Neural cell (in vitro differentiated cells): ENCODE data around the gene ZNF148. TPM values are rescaled to one million over a fixed set of nuclear protein-coding genes. Genes with fewer than 3 reads are reported as not detected.

ENCODE experiments used
- H2AFZ ChIP-seq: fragments of 200-600, 300-800 bp; sonication (generic), shearing (Covaris generic); 2 replicates; pipeline ENCODE4 v1.6.0; 2014; ENCODE audit warnings: low read depth, mild to moderate bottlenecking, antibody characterized with exemption, low read length, moderate library complexity
- H3F3A ChIP-seq: fragments of 200-600 bp; shearing (Covaris generic); 2 replicates; pipeline ENCODE4 v1.6.1; 2016; ENCODE audit warnings: mild to moderate bottlenecking, moderate library complexity, mixed read lengths, antibody characterized with exemption, low read length; ENCODE audit not compliant: insufficient read depth, poor library complexity, severe bottlenecking
- H3K27ac ChIP-seq: fragments of 200-600, 300-800 bp; sonication (generic), shearing (Covaris generic); 2 replicates; pipeline ENCODE4 v1.5.1; 2014; ENCODE audit warnings: mild to moderate bottlenecking, low read length, moderate library complexity
- H3K27me3 ChIP-seq: fragments of 300-800, 200-600 bp; sonication (generic), shearing (Covaris generic); 2 replicates; pipeline ENCODE4 v1.6.0; 2014; ENCODE audit warnings: mild to moderate bottlenecking, low read depth, low read length, moderate library complexity; ENCODE audit not compliant: insufficient read depth
- H3K36me3 ChIP-seq: fragments of 300-800, 200-600 bp; sonication (generic), shearing (Covaris generic); 2 replicates; pipeline ENCODE4 v1.5.1; 2014; ENCODE audit warnings: mild to moderate bottlenecking, antibody characterized with exemption, low read length, moderate library complexity; ENCODE audit not compliant: insufficient read depth
- H3K4me2 ChIP-seq: fragments of 300-800, 200-600 bp; sonication (generic), shearing (Covaris generic); 2 replicates; pipeline ENCODE4 v1.6.0; 2014; ENCODE audit warnings: mild to moderate bottlenecking, low read length
- H3K4me3 ChIP-seq: fragments of 300-800, 200-600 bp; sonication (generic), shearing (Covaris generic); 2 replicates; pipeline ENCODE4 v1.5.1; 2014; ENCODE audit warnings: mild to moderate bottlenecking, low read length, moderate library complexity
- H3K79me2 ChIP-seq: fragments of 200-600 bp; shearing (Covaris generic); replicated peaks from 2 replicates; pipeline ENCODE4 v1.6.0; 2014; ENCODE audit warnings: mild to moderate bottlenecking, low read length, moderate library complexity; ENCODE audit not compliant: insufficient read depth
- H3K9ac ChIP-seq: fragments of 300-800, 200-600 bp; sonication (generic), shearing (Covaris generic); 2 replicates; pipeline ENCODE4 v1.6.1; 2016; ENCODE audit warnings: mild to moderate bottlenecking, low read length, mixed read lengths
- H3K9me2 ChIP-seq: fragments of 200-600 bp; shearing (Covaris generic); 2 replicates; pipeline ENCODE4 v1.6.1; 2016; ENCODE audit warnings: mild to moderate bottlenecking, low read length, mixed read lengths; ENCODE audit not compliant: insufficient read depth
- H3K9me3 ChIP-seq: fragments of 200-600, 300-800 bp; sonication (generic), shearing (Covaris generic); 2 replicates; pipeline ENCODE4 v1.6.1; 2016; ENCODE audit warnings: mild to moderate bottlenecking, mixed run types, low read length, moderate library complexity, mixed read lengths
- H4K20me1 ChIP-seq: fragments of 200-600 bp; shearing (Covaris generic); 2 replicates; pipeline ENCODE4 v1.6.1; 2016; ENCODE audit warnings: mild to moderate bottlenecking, mixed run types; ENCODE audit not compliant: insufficient read depth
- CTCF ChIP-seq: fragments of 450-650 bp; IDR thresholded peaks from 2 replicates; pipeline ENCODE4 v1.5.1; 2014; ENCODE audit warnings: antibody characterized with exemption, mild to moderate bottlenecking, moderate library complexity; ENCODE audit not compliant: poor library complexity, severe bottlenecking
- EP300 ChIP-seq: fragments of 450-650 bp; conservative IDR thresholded peaks from 2 replicates; pipeline ENCODE4 v1.6.1; 2014; ENCODE audit warnings: antibody characterized with exemption, mild to moderate bottlenecking, moderate library complexity; ENCODE audit not compliant: poor library complexity, severe bottlenecking
- EZH2 ChIP-seq: fragments of 200-600, 300-800 bp; shearing (Covaris generic), sonication (generic); IDR thresholded peaks from 2 replicates; pipeline ENCODE4 v1.6.1; 2014; ENCODE audit warnings: antibody characterized with exemption, low read length, borderline replicate concordance, mild to moderate bottlenecking; ENCODE audit not compliant: insufficient read depth, poor library complexity, severe bottlenecking
- MXI1 ChIP-seq: fragments of 450-650 bp; conservative IDR thresholded peaks from 2 replicates; pipeline ENCODE4 v1.6.1; 2014; ENCODE audit warnings: antibody characterized with exemption, mild to moderate bottlenecking; ENCODE audit not compliant: poor library complexity, severe bottlenecking
- POLR2AphosphoS5 ChIP-seq: IDR thresholded peaks from 2 replicates; pipeline ENCODE4 v1.6.1; 2012
- RAD21 ChIP-seq: fragments of 450-650 bp; conservative IDR thresholded peaks from 2 replicates; pipeline ENCODE4 v1.6.1; 2014; ENCODE audit warnings: antibody characterized with exemption, mild to moderate bottlenecking, moderate library complexity
- REST ChIP-seq: IDR thresholded peaks from 2 replicates; pipeline ENCODE4 v1.6.1; 2012; ENCODE audit warnings: borderline replicate concordance
- SMC3 ChIP-seq: fragments of 450-650 bp; conservative IDR thresholded peaks from 2 replicates; pipeline ENCODE4 v1.6.1; 2014; ENCODE audit warnings: antibody characterized with exemption, mild to moderate bottlenecking, moderate library complexity; ENCODE audit not compliant: poor library complexity
- TAF1 ChIP-seq: IDR thresholded peaks from 2 replicates; pipeline ENCODE4 v1.6.1; 2012; ENCODE audit warnings: low read depth
- polyA plus RNA-seq: library from polyadenylated mRNA; depleted of rRNA; stranded (reverse); fragments of >200 nt; gene quantifications from 2 replicates; pipeline ENCODE4 v1.2.3, GENCODE V29; 2014

ZNF148 gene
- polyA plus RNA-seq, 1 donor from 2014 or later = 16.9 TPM

GRCh38 chr3:125395091-125395490, 20.0 kb upstream of the ZNF148 start:
- no peaks in the 10 kb centered on the region for H3K27me3 ChIP-seq
- H3F3A ChIP-seq = no peaks in the 10 kb centered on the region
- no peaks in the 10 kb centered on the region for H4K20me1 ChIP-seq
- H3K4me2 ChIP-seq = no peak overlapping the region
- no peak overlapping the region for H2AFZ ChIP-seq
- no peak for TF ChIP-seq SMC3
- TF ChIP-seq EZH2 = no peak
- no peak for TF ChIP-seq MXI1
- no peak for TF ChIP-seq TAF1
- TF ChIP-seq CTCF = no peak
- TF ChIP-seq REST = no peak
- TF ChIP-seq RAD21 = no peak
- no peak for TF ChIP-seq POLR2AphosphoS5
- TF ChIP-seq EP300 = no peak
- no peaks in the 10 kb centered on the region for H3K9me2 ChIP-seq
- no peaks in the 10 kb centered on the region for H3K9me3 ChIP-seq
- H3K9ac ChIP-seq = no peak overlapping the region
- H3K27ac ChIP-seq = no peak overlapping the region
- no peaks in the 10 kb centered on the region for H3K79me2 ChIP-seq
- H3K36me3 ChIP-seq = no peaks in the 10 kb centered on the region
- no peak overlapping the region for H3K4me3 ChIP-seq

GRCh38 chr3:125394406-125394805, 19.3 kb upstream of the ZNF148 start:
- H3K36me3 ChIP-seq = no peaks in the 10 kb centered on the region
- H3K4me2 ChIP-seq = no peak overlapping the region
- H3K27ac ChIP-seq = no peak overlapping the region
- H3K9ac ChIP-seq = no peak overlapping the region
- TF ChIP-seq RAD21 (no peak), TAF1 (no peak), REST (no peak), EZH2 (no peak), CTCF (no peak), EP300 (no peak), SMC3 (no peak)
- no peaks in the 10 kb centered on the region for H3K9me2 ChIP-seq
- no peaks in the 10 kb centered on the region for H3F3A ChIP-seq
- no peaks in the 10 kb centered on the region for H4K20me1 ChIP-seq
- H3K27me3 ChIP-seq = no peaks in the 10 kb centered on the region
- H3K4me3 ChIP-seq = no peak overlapping the region
- no peaks in the 10 kb centered on the region for H3K79me2 ChIP-seq
- no peaks in the 10 kb centered on the region for H3K9me3 ChIP-seq
- no peak overlapping the region for H2AFZ ChIP-seq
